GM12865 (cell line): ENCODE measurements around the gene C10orf62.
"Not testable (repeated sequence)": the region's sequence is repeated elsewhere in the genome, so short reads cannot be mapped to it uniquely, and the experiment has no call there.

Experiments used
- DNase-seq: peaks from one replicate; pipeline ENCODE4 v3.0.0; 2010; ENCODE audit warnings: low read depth
- H3K4me3 ChIP-seq: 2 replicates; pipeline ENCODE4 v1.5.1; 2011; ENCODE audit warnings: mild to moderate bottlenecking, low read depth, low read length, control low read depth
- TF ChIP-seq, protein P1 (sequence below): IDR thresholded peaks from 2 replicates; pipeline ENCODE4 v1.5.1; 2011; ENCODE audit warnings: low read length, control low read depth, low read depth, inconsistent platforms; ENCODE audit not compliant: insufficient read depth; ENCODE audit errors: missing control alignments

Gene C10orf62

DNA sequence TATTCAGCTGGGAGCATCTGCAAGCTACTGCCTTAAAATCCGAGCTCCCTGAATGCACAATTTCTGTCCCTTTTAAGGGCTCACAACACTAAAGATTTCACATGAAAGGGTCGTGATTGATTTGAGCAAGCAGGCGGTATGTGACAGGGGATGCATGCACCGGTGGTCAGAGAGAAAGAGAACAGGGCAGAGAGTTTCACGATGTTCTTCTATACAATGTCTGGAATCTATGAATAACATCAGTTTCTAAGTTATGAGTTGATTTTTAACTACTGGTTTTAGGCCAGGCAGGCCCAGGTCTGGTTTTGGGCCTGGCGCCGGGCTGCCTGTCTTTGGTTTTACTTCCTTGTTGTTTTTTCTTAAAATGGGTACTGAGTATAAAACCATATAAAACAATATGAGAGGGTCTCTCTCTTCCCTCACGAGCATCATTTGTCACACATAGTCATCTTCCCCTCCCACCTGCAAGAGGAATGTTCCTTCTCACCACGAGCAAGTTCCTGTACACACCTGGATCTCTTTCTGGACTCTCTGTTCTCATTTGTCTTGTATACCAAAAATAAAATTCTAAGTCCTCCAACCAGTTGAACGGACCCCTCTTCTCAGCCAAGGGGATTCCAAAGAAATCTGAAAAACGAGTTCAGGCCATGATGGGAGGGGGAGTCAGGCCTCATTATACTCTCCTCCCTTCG lies 28.0 kb upstream of the C10orf62 start:
- peak; percentile 63 for DNase-seq
- H3K4me3 ChIP-seq: peak overlapping the region; percentile 68

DNA sequence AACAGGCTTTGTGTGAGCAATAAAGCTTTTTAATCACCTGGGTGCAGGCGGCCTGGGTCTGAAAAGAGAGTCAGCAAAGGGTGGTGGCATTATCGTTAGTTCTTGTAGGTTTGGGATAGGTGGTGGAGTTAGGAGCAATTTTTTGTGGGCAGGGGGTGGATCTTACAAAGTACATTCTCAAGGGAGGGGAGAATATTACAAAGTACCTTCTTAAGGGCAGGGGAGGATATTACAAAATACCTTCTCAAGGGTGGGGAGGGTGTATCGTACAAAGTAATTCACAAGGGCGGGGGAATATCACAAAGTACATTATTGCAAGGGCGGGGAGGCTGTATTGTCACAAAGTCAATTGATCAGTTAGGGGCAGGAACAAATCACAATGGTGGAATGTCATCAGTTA lies 27.2 kb upstream of the C10orf62 start:
- DNase-seq, H3K4me3 ChIP-seq: not testable (repeated sequence)

DNA sequence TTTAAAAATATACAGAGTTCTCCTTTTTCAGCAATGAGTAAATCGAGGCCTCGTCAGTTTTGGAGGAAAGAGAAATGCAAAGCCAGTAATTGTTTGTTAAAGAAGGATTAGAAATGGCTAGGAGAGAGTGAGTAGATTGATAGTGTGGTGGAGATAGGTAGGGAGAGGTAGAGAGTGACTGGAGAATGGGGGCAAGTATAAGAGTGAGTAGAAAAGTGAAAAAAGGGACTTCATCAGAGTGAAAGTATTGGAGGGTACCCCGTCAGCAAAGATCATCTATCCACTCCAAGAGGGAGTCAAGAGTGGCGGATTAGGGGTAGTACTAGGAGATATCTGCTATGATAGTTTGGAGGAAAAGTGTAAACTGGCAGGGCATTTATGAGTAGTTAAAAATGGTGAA lies 26.2 kb upstream of the C10orf62 start:
- DNase-seq: no peak
- H3K4me3 ChIP-seq: no peak overlapping the region
- TF ChIP-seq, protein P1, sequence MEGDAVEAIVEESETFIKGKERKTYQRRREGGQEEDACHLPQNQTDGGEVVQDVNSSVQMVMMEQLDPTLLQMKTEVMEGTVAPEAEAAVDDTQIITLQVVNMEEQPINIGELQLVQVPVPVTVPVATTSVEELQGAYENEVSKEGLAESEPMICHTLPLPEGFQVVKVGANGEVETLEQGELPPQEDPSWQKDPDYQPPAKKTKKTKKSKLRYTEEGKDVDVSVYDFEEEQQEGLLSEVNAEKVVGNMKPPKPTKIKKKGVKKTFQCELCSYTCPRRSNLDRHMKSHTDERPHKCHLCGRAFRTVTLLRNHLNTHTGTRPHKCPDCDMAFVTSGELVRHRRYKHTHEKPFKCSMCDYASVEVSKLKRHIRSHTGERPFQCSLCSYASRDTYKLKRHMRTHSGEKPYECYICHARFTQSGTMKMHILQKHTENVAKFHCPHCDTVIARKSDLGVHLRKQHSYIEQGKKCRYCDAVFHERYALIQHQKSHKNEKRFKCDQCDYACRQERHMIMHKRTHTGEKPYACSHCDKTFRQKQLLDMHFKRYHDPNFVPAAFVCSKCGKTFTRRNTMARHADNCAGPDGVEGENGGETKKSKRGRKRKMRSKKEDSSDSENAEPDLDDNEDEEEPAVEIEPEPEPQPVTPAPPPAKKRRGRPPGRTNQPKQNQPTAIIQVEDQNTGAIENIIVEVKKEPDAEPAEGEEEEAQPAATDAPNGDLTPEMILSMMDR: no peak

DNA sequence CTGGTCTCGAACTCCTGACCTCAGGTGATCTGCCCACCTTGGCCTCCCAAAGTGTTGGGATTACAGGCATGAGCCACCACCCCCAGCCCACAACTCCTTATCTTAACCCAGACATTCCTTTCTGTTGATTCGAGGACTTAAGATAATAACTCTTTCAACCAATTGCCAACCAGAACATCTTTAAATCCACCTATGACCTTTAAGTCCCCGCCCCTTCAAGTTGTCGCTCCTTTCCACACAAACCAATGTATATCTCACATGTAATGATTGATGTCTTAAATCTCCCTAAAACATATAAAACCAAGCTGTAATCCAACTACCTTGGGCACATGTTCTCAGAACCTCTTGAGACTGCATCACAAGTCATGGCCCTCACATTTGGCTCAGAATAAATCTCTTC lies 24.7 kb upstream of the C10orf62 start:
- TF ChIP-seq, protein P1: no peak
- no peak for DNase-seq
- H3K4me3 ChIP-seq: no peak overlapping the region

DNA sequence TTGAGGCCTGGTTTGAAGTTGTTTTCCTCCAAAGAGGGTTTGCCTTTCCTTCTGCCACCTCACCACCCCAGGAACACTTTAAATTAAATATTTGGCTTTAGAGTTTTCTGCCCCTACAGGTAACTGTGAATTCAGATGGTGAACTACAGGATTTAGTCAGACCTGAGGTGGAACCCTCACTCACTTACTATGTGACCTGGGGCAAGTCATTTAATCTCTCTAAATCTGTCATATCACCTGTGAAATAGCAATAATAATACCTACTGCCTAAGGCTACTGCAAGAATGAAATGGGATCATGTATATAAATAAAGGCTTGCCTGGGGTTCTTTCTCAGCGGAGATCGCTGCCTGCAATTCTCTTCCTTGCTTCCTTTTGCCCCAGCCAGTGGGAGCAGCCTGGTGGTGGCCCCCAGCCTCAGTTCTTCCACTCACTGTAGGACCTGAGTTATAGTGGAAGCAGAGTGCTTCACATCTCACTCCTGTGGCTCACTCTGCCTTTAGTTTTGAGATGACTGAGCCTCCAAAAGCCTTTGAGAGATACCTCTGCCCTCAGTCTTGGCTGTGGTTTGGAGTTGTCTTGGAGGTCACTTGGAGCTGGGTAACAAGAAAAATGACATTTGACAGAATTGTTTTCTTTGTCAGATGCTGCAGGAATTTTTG lies 23.1 kb upstream of the C10orf62 start:
- peak; percentile 33 for DNase-seq
- TF ChIP-seq, protein P1: no peak
- no peak overlapping the region for H3K4me3 ChIP-seq

DNA sequence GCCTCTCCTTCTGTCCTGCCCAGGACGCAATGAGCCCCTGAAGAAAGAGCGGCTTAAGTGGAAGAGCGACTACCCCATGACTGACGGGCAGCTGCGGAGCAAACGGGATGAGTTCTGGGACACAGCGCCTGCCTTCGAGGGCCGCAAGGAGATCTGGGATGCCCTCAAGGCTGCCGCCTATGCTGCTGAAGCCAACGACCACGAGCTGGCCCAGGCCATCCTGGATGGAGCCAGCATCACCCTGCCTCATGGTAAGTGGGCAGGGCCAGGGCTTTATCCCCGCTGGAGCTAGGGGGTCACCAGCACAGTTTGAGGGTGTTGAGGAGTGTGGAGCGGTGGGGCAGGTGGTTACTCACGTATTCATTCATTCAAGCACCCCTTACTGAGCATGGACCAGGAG lies 21.6 kb upstream of the C10orf62 start:
- TF ChIP-seq, protein P1: no peak
- no peak for DNase-seq
- no peak overlapping the region for H3K4me3 ChIP-seq

DNA sequence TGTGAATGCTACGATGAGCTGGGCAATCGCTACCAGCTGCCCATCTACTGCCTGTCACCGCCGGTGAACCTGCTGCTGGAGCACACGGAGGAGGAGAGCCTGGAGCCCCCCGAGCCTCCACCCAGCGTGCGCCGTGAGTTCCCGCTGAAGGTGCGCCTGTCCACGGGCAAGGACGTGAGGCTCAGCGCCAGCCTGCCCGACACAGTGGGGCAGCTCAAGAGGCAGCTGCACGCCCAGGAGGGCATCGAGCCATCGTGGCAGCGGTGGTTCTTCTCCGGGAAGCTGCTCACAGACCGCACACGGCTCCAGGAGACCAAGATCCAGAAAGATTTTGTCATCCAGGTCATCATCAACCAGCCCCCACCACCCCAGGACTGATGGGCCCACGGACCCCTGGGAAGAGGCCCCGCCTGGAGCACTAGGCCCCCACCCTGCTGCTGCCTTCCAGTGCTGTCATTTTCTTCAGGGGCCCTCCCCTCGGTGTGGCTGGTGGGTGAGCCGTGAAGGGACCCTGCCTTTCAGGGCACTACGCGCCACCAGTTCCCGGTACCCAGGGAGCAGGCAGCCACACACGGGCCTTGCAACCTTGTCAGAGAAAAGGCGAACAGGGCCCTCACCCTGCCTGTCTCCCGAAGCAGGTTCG lies 19.3 kb upstream of the C10orf62 start:
- TF ChIP-seq, protein P1: no peak
- no peak overlapping the region for H3K4me3 ChIP-seq
- DNase-seq: no peak
